ENCODE results near the gene PDE3B. TPM values are rescaled to one million over a fixed set of nuclear protein-coding genes. Genes with fewer than 3 reads are reported as not detected.
"Not testable (repeated sequence)": the region's sequence is repeated elsewhere in the genome, so short reads cannot be mapped to it uniquely, and the experiment has no call there.

The PDE3B gene
- total RNA-seq, 1 donor from 2014 or later: 58.8 TPM

DNA sequence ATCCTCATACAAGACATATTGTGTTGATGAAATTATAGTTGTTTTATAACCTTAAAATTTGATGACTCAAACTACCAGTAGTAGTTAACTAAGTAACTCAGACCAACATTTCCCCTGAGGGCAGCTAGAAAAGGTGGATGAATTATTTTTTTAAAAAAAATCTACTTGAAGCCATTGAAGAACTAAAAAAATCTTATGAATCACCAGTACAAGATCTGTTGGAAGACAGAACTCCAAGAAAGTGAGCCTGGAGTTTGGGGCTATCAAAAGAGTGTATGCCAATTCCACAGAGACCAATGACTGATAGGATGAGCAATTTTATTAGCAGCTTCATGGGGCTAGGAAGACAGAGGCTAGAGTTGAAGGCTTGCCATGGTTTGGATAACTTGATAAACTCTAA is 176.0 kb downstream of the PDE3B start:
- peaks cover 7% of the 10 kb centered on the region for H3K4me1 Mint-ChIP-seq (ENCODE audit: low read depth)
- H3K36me3 Mint-ChIP-seq (ENCODE audit: low read depth): peaks cover 87% of the 10 kb centered on the region

DNA sequence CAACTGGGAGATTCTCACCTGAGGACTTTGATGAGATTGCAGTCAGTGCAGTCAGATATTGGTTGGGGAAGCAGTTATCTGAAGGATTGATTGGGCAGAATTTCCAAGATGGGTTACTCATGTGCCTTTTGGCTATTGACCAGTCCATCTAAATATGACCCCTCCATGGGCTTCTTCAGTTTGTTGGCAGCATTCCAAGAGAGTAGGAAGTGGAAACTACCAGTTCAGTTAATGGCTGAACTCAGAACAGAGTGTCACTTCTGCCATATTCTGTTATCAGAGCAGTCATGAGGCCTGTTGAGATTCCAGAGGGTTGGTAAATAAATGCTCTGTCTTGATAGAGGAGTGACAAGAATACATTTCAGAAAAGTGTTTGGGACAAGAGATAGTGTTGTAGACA is 177.4 kb downstream of the PDE3B start:
- intact Hi-C loops (cut with micrococcal nuclease): no loop called here
- H3K36me3 Mint-ChIP-seq (ENCODE audit: low read depth): peaks cover 90% of the 10 kb centered on the region

More for the DNA sequence above, 176.0 kb downstream of the PDE3B start:
- no peak for DNase-seq (ENCODE audit: low spot score)
- Mint-ChIP-seq H3K27me3 (ENCODE audit: low read depth) (no peaks in the 10 kb centered on the region), H3K27ac (no peak overlapping the region), H3K9me3 (peaks cover 14% of the 10 kb centered on the region), H3K4me3 (ENCODE audit: low read depth) (no peak overlapping the region)
- intact Hi-C loops (cut with micrococcal nuclease): no loop called here

DNA sequence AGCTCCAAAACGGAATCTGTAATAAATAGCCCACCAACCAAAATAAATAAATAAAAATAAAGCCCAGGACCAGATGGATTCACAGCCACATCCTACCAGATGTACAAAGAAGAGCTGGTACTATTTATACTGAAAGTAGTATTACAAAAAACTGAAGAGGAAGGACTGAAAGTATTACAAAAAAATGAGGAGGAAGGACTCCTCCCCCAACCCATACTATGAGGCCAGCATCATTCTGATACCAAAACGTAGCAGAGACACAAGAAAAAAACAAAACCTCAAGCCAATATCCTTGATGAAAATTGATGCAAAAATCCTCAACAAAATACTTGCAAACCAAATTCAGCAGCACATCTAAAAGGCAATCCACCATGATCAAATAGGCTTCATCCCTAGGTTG is 183.0 kb downstream of the PDE3B start:
- intact Hi-C loops (cut with micrococcal nuclease): no loop called here
- peaks cover 64% of the 10 kb centered on the region for H3K9me3 Mint-ChIP-seq
- H3K36me3 Mint-ChIP-seq (ENCODE audit: low read depth): peaks cover 81% of the 10 kb centered on the region
- H3K4me3 Mint-ChIP-seq (ENCODE audit: low read depth): no peak overlapping the region
- H3K27ac Mint-ChIP-seq: no peak overlapping the region
- no peak for DNase-seq (ENCODE audit: low spot score)
- peaks cover 13% of the 10 kb centered on the region for H3K4me1 Mint-ChIP-seq (ENCODE audit: low read depth)
- no peaks in the 10 kb centered on the region for H3K27me3 Mint-ChIP-seq (ENCODE audit: low read depth)

More for the DNA sequence above, 177.4 kb downstream of the PDE3B start:
- H3K27me3 Mint-ChIP-seq (ENCODE audit: low read depth): no peaks in the 10 kb centered on the region
- H3K4me3 Mint-ChIP-seq (ENCODE audit: low read depth): no peak overlapping the region
- no peak for DNase-seq (ENCODE audit: low spot score)
- H3K4me1 Mint-ChIP-seq (ENCODE audit: low read depth): peaks cover 4% of the 10 kb centered on the region
- H3K27ac Mint-ChIP-seq: no peak overlapping the region
- peaks cover 28% of the 10 kb centered on the region for H3K9me3 Mint-ChIP-seq

DNA sequence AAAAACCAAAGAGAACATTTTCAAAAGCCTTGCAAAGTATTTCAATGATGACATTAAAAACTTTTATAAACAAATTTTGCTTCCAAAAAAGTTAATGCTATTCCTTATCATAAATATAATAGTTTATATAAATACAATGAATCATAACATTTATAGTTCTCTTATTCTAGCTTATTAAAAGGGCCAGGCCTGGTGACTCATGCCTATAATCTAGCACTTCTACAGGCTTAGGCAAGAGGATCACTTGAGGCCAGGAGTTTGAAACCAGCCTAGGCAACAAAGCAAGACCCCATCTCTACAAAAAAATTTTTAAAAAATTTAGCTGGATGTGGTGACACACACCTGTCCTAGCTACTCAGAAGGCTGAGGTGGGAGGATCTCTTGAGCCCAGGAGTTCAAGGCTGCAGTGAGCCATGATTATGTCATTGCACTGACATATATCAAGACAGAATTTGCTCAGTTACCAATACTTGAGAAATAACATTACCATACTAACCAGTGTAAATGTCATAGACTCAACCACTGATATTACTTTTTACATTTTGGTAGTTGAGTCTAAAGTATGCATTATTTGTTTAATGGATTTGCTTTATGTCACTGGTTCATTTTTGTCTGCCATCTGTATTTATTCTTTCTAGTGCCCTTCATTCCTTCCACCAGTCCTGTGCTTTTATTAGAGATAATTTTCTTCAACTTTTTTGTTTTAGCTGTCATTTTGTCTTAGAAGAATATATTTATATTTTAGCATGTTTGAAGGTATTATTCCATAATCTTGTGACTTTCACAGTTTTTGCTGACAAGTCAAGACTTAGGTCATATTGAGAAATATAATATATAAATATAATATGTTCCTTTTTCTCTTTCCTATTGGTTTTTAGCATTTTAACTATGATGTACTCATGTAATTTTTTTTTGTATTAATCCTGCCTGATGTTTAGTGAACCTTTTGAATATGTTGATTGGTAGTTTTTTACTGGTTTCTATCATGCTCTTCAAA is 192.2 kb downstream of the PDE3B start:
- Mint-ChIP-seq H3K27me3 (ENCODE audit: low read depth) (no peaks in the 10 kb centered on the region), H3K4me3 (ENCODE audit: low read depth) (no peak overlapping the region), H3K36me3 (ENCODE audit: low read depth) (peaks cover 70% of the 10 kb centered on the region), H3K9me3 (peaks cover 4% of the 10 kb centered on the region), H3K4me1 (ENCODE audit: low read depth) (peaks cover 2% of the 10 kb centered on the region), H3K27ac (no peak overlapping the region)
- intact Hi-C loops (cut with micrococcal nuclease): no loop called here
- no peak for DNase-seq (ENCODE audit: low spot score)

DNA sequence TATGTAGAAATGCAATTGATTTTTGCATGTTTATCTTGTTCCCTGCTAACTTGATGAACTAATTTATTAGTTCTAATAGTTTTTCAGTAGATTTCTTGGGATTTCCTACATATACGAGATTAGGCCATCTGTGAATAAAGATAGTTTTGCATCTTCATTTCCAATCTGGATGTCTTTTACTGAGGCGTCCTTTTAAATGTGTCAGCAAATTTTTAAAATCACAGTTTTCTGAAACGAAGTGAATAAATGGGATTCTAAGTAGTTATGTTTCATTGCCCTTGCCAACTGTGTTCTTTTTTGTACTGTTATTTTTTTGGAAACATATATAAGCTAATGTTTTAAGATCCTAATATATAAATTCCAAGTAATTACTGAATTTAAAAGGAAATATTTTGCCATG is 198.4 kb downstream of the PDE3B start:
- intact Hi-C loops (cut with micrococcal nuclease): no loop called here
- Mint-ChIP-seq H3K27ac (no peak overlapping the region), H3K4me1 (ENCODE audit: low read depth) (no peaks in the 10 kb centered on the region), H3K36me3 (ENCODE audit: low read depth) (peaks cover 77% of the 10 kb centered on the region), H3K27me3 (ENCODE audit: low read depth) (no peaks in the 10 kb centered on the region), H3K9me3 (peaks cover 20% of the 10 kb centered on the region), H3K4me3 (ENCODE audit: low read depth) (no peak overlapping the region)
- no peak for DNase-seq (ENCODE audit: low spot score)

DNA sequence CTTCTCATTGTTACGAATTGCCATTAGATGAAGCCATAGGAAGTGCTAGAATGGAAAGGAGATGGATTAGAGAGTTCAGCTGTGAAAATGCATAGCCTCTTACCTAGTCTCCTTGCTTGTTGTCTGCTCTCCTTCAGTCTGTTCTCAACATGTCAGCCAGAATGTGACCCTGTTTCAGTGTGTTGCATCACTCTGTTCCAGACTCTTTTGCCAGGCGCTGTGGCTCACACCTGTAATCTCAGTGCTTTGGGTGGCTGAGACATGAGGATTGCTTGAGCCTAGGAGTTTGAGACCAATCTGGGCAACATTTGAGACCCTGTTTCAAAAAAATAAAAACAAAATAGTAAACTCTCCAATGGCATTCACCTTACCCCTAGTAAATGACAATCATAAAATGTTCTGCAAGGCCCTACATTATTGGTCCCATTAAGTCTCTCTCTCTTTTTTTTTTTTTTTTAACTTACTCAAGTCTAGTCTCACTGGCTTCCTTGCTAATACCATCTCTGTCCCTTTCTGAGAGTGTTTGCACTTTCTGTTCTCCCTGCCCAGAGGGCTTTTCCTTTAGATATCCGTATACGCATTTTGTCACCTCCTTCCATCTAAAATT is 209.1 kb downstream of the PDE3B start:
- intact Hi-C loops (cut with micrococcal nuclease): no loop called here
- no peak for DNase-seq (ENCODE audit: low spot score)
- H3K9me3 Mint-ChIP-seq: peaks cover 22% of the 10 kb centered on the region
- peaks cover 84% of the 10 kb centered on the region for H3K36me3 Mint-ChIP-seq (ENCODE audit: low read depth)
- H3K4me1 Mint-ChIP-seq (ENCODE audit: low read depth): peaks cover 16% of the 10 kb centered on the region
- H3K27me3 Mint-ChIP-seq (ENCODE audit: low read depth): no peaks in the 10 kb centered on the region
- H3K4me3 Mint-ChIP-seq (ENCODE audit: low read depth): no peak overlapping the region
- no peak overlapping the region for H3K27ac Mint-ChIP-seq

DNA sequence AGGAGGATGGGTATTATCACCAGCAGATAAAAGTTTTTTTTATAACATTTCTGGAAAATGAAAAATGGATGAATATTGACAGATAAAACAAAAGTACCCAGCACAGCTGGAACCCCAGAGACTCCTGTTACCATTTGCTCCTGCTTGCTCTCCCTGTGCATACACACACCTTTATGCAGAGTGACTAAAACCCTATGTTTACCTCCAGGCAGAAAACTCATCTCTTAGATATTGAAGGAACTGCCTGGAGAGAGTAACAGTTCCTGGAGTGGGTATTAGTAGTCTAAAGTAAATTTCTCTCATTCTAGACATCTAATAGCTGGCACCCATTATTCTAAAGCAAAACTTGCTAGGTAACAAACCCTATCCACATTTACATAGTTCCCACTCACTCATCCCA is 210.5 kb downstream of the PDE3B start:
- H3K36me3 Mint-ChIP-seq (ENCODE audit: low read depth): peaks cover 89% of the 10 kb centered on the region
- H3K4me3 Mint-ChIP-seq (ENCODE audit: low read depth): no peak overlapping the region
- H3K27me3 Mint-ChIP-seq (ENCODE audit: low read depth): no peaks in the 10 kb centered on the region
- H3K27ac Mint-ChIP-seq: no peak overlapping the region
- intact Hi-C loops (cut with micrococcal nuclease): no loop called here
- H3K4me1 Mint-ChIP-seq (ENCODE audit: low read depth): peaks cover 20% of the 10 kb centered on the region
- H3K9me3 Mint-ChIP-seq: peaks cover 22% of the 10 kb centered on the region
- no peak for DNase-seq (ENCODE audit: low spot score)

DNA sequence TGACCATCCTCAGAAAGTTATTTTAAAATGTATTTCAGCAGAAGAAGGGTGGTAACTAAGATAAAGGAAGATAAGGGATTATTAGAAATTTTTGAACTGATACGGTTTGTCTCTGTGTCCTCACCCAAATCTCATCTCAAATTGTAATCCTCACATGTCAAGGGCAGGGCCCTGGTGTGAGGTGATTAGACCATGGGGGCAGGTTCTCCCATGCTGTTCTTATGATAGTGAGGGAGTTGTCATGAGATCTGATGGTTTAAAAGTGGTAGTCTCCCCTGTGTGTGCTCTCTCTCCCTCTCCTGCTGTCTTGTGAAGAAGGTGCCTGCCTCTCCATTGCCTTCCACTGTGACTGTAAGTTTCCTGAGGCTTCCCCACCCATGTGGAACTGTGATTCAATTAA is 212.3 kb downstream of the PDE3B start:
- Mint-ChIP-seq H3K36me3 (ENCODE audit: low read depth) (peaks cover 89% of the 10 kb centered on the region), H3K4me3 (ENCODE audit: low read depth) (no peak overlapping the region), H3K4me1 (ENCODE audit: low read depth) (peaks cover 20% of the 10 kb centered on the region), H3K27ac (no peak overlapping the region), H3K27me3 (ENCODE audit: low read depth) (no peaks in the 10 kb centered on the region), H3K9me3 (peaks cover 22% of the 10 kb centered on the region)
- intact Hi-C loops (cut with micrococcal nuclease): no loop called here
- no peak for DNase-seq (ENCODE audit: low spot score)

DNA sequence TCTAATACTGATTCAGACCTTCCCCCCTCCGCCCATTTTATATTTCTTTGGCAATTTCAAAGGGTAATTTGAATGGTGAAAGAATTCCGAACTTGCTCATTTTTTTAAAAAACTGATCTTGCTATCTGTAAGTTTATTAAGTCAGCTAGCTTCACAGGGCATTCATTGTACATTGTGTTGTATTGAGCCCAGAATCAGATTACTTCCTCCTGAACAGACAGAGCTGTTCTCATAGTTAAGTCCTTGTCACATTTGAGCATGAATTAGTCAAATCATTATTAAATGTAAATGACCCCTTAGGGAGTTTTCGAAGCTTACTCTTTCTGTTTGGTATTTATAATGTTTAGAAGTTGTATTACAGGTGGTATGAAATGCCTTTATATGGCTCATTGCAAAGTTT is 214.0 kb downstream of the PDE3B start:
- H3K9me3 Mint-ChIP-seq: peaks cover 22% of the 10 kb centered on the region
- H3K27me3 Mint-ChIP-seq (ENCODE audit: low read depth): no peaks in the 10 kb centered on the region
- intact Hi-C loops (cut with micrococcal nuclease): no loop called here
- H3K27ac Mint-ChIP-seq: peak overlapping the region; percentile 11
- H3K36me3 Mint-ChIP-seq (ENCODE audit: low read depth): peaks cover 88% of the 10 kb centered on the region
- DNase-seq (ENCODE audit: low spot score): no peak
- peaks cover 10% of the 10 kb centered on the region for H3K4me1 Mint-ChIP-seq (ENCODE audit: low read depth)
- no peak overlapping the region for H3K4me3 Mint-ChIP-seq (ENCODE audit: low read depth)

DNA sequence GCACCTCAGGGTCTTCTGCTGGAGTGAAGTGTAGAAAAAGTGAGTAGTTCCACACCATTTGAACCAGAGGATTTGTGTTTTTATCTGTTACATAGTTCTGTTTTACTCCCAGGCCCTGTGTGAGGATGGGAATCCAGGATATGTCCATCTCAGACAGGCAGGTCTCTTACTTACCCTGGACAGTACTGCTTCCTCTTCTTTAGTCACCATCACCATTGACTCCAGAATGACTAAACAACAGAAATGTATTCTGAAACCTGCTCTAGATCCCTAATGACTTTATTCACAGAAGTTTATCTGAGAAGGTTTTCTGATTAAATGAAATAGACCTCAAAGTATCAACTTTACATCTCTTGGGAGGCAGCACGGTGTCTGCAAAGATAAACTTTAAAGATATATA is 214.8 kb downstream of the PDE3B start:
- Mint-ChIP-seq H3K4me1 (ENCODE audit: low read depth) (peaks cover 10% of the 10 kb centered on the region), H3K4me3 (ENCODE audit: low read depth) (no peak overlapping the region), H3K36me3 (ENCODE audit: low read depth) (peaks cover 87% of the 10 kb centered on the region), H3K9me3 (peaks cover 27% of the 10 kb centered on the region), H3K27ac (no peak overlapping the region), H3K27me3 (ENCODE audit: low read depth) (no peaks in the 10 kb centered on the region)
- no peak for DNase-seq (ENCODE audit: low spot score)
- intact Hi-C loops (cut with micrococcal nuclease): no loop called here

DNA sequence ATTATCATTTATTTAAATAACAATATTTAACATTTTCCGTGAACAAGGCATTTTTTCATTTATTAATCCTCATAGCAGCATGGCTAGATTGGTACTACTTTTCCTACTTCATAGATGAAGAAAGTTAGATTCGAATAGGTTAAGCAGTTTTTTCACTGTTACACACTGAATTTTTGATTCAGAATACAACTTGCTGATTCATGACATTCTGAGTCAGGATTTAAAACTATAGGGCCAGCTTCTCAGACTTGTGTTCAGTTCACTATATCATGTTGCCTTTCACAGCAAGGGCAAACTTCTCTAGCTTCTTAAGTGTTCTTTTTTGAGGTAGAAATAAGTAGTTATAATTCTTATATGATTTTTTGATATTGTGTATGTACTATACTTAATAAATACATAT is 216.9 kb downstream of the PDE3B start:
- H3K36me3 Mint-ChIP-seq (ENCODE audit: low read depth): peaks cover 86% of the 10 kb centered on the region
- no peak overlapping the region for H3K27ac Mint-ChIP-seq
- peaks cover 30% of the 10 kb centered on the region for H3K9me3 Mint-ChIP-seq
- no peak for DNase-seq (ENCODE audit: low spot score)
- intact Hi-C loops (cut with micrococcal nuclease): no loop called here
- H3K4me3 Mint-ChIP-seq (ENCODE audit: low read depth): no peak overlapping the region
- no peaks in the 10 kb centered on the region for H3K27me3 Mint-ChIP-seq (ENCODE audit: low read depth)
- peaks cover 10% of the 10 kb centered on the region for H3K4me1 Mint-ChIP-seq (ENCODE audit: low read depth)

DNA sequence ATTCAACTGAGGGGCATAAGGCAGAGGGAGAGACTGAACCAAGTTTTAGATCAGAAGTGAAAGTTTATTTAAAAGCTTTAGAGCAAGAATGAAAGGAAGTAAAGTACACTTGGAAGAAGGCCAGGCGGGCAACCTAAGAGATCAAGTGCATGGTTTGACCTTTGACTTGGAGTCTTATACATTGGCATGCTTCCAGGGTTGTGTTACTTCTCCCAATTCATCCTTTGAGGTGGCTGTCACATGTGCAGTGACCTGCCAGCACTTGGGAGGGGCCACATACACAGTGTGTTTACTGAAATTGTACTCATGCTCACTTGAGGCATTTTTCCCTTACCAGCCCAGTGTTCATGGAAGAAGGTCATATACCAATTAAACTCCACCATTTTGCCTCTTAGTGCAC is 218.1 kb downstream of the PDE3B start:
- peaks cover 23% of the 10 kb centered on the region for H3K9me3 Mint-ChIP-seq
- DNase-seq (ENCODE audit: low spot score): no peak
- no peaks in the 10 kb centered on the region for H3K27me3 Mint-ChIP-seq (ENCODE audit: low read depth)
- peaks cover 10% of the 10 kb centered on the region for H3K4me1 Mint-ChIP-seq (ENCODE audit: low read depth)
- peaks cover 82% of the 10 kb centered on the region for H3K36me3 Mint-ChIP-seq (ENCODE audit: low read depth)
- H3K27ac Mint-ChIP-seq: no peak overlapping the region
- H3K4me3 Mint-ChIP-seq (ENCODE audit: low read depth): no peak overlapping the region
- intact Hi-C loops (cut with micrococcal nuclease): no loop called here

DNA sequence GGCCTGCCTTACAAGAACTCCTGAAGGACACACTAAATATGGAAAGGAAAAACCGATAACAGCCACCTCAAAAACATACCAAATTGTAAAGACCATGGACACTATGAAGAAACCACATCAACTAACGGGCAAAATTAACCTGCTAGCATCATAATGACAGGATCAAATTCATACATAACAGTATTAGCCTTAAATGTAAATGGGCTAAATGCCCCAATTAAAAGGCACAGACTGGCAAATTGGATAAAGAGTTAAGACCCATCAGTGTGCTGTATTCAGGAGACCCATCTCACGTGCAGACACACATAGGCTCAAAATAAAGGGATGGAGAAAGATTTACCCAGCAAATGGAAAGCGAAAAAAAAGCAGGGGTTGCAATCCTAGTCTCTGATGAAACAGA is 220.2 kb downstream of the PDE3B start:
- H3K27ac Mint-ChIP-seq; H3K27me3 Mint-ChIP-seq (ENCODE audit: low read depth); intact Hi-C loops (cut with micrococcal nuclease); H3K4me3 Mint-ChIP-seq (ENCODE audit: low read depth); DNase-seq (ENCODE audit: low spot score); H3K4me1 Mint-ChIP-seq (ENCODE audit: low read depth): not testable (repeated sequence)
- peaks cover 23% of the 10 kb centered on the region for H3K9me3 Mint-ChIP-seq
- H3K36me3 Mint-ChIP-seq (ENCODE audit: low read depth): peaks cover 82% of the 10 kb centered on the region

Measured in activated T-helper 2 cell treated with anti-CD3 and anti-CD28 coated beads, Interferon-gamma antibody, Interleukin-2, Interleukin-4, amounts not matched to agents 10 μg/mL and 5 μg/mL and 100 μg/mL, durations not matched to agents 14 hours and 24 hours and 36 hours (primary cell).